Heart right ventricle (tissue), 16 donors: Measurements from ENCODE around the gene HLF. TPM values are rescaled to one million over a fixed set of nuclear protein-coding genes. Genes with fewer than 3 reads are reported as not detected.

Source experiments
- ATAC-seq, 8 donors: fragments of 200-7000 bp; cut with Tn5 transposase; one replicate each; pipeline ENCODE4 v1.9.1; 2020; ENCODE audit warnings: mild to moderate bottlenecking in 8 of 8, moderate library complexity in 8 of 8, moderate number of reproducible peaks in 1 of 8
- DNase-seq, 2 donors: peaks; one replicate each; pipeline ENCODE4 v3.0.0-alpha.2; 2020
- H3K27ac ChIP-seq, 10 donors: fragments of 200-600 bp; sonication (generic) in 2 of 10; one replicate each; pipeline versions ENCODE4 v1.5.0 to v1.8.0; 2020 to 2022; ENCODE audit warnings: mild to moderate bottlenecking in 3 of 10
- H3K27me3 ChIP-seq, 7 donors: fragments of 200-600 bp; one replicate each; pipeline ENCODE4 v1.8.0; 2021 to 2022; ENCODE audit warnings: mild to moderate bottlenecking in 2 of 7
- H3K36me3 ChIP-seq, 9 donors: fragments of 200-600 bp; sonication (generic) in 1 of 9; one replicate each; pipeline versions ENCODE4 v1.5.0 to v1.8.0; 2020 to 2022; ENCODE audit warnings: mild to moderate bottlenecking in 2 of 9
- H3K4me1 ChIP-seq, 9 donors: fragments of 200-600 bp; sonication (generic) in 1 of 9; one replicate each; pipeline versions ENCODE4 v1.5.0 to v1.8.0; 2020 to 2022; ENCODE audit warnings: mild to moderate bottlenecking in 4 of 9
- H3K4me3 ChIP-seq, 10 donors: fragments of 200-600 bp; sonication (generic) in 2 of 10; one replicate each; pipeline versions ENCODE4 v1.5.0 to v1.8.0; 2020 to 2022; ENCODE audit warnings: mild to moderate bottlenecking in 7 of 10, moderate library complexity in 2 of 10
- H3K9me3 ChIP-seq, 11 donors: fragments of 200-600 bp in 10 of 11; sonication (generic) in 2 of 11; one replicate each; pipeline versions ENCODE4 v1.5.0 to v1.8.0; 2013 to 2022; ENCODE audit warnings: mild to moderate bottlenecking in 2 of 11, control low read depth in 1 of 11, moderate library complexity in 1 of 11
- WGBS, 2 donors: extraction: QIAGEN DNeasy Blood & Tissue Kit; methylation state at CpG; one replicate each; pipeline ENCODE4 v1.1.7; 2013; ENCODE audit warnings: inconsistent platforms in 1 of 2; 5-methylcytosine and 5-hydroxymethylcytosine counted together
- intact Hi-C, 10 donors: fragments of 100-400 bp; cut with DNase I; formaldehyde crosslinking; loops; one replicate each; pipeline versions ENCODE4 v1.11.1 to v1.14.2; 2022
- polyA plus RNA-seq, 2 donors: library from polyadenylated mRNA; stranded (reverse); fragments of 200-250 nt; gene quantifications; one replicate each; pipeline ENCODE4 v1.2.3, GENCODE V29; 2013
- total RNA-seq, 10 donors: library from RNA; stranded (reverse); fragmentation: NEBNext Ultra II Directional in 3 of 10; extraction: Animal tissue kit (Norgen Biotek cat#: 25700) in 3 of 10; gene quantifications; one replicate each; pipeline versions ENCODE4 v1.2.1 to v1.2.4, GENCODE V29; 2021 to 2023
- TF ChIP-seq, protein P1 (sequence below), 9 donors: fragments of 200-600 bp; sonication (generic) in 2 of 9; IDR thresholded peaks; one replicate each; pipeline versions ENCODE4 v1.5.0 to v1.8.0; 2021 to 2022; ENCODE audit warnings: antibody characterized with exemption in 9 of 9, mild to moderate bottlenecking in 5 of 9, moderate library complexity in 1 of 9
- donor health status: Arrhythmogenic right ventricular cardiomyopathy.
- donor health status: ischemic (EF 13 %, LVEDD 7.1; RV severe dilation, severe dysfunction).
- donor health status: healthy with polysubstance abuse.
- donor health status: DM: no; HTN: yes; CAD: no.
- donor health status: DM: no; HTN: no; CAD: no.
- donor health status: ischemic (EF 25% LVEDD 6.9; RV normal size, moderate dysfunction).
- donor health status: ischemic (EF 25% LVEDD 5.7; RV mildly dilated, moderate dysfunction).
- donor health status: healthy.
- donor health status: DM: yes; HTN: yes; CAD: no.
- donor health status: Ischemic cardiomyopathy.
- donor health status: ischemic (EF 35%, LVEDD 5.7; RV mildly dilated, moderate dysfunction).
- donor health status: nonischemic (EF 11% LVEDD 7.7; RV severe dilation, severe dysfunction).
- donor health status: DM: yes; HTN: yes; CAD: no.
- donor health status: PGD.
- donor health status: ischemic (EF 29% LVEDD 5.4; RV normal size, mild dysfunction).
- donor health status: nonischemic (EF 23%, LVEDD 6.1; RV moderate dilation, normal function).

The HLF gene
- total and polyA plus RNA-seq, 12 donors, result 4.1 to 42.5 (median 30.1) TPM

- peaks cover 0 to 39% (median 0%) of the 10 kb centered on the region in 9 donors for H3K36me3 ChIP-seq
- no peak overlapping the region for H3K27ac ChIP-seq
- no peaks in the 10 kb centered on the region for H3K9me3 ChIP-seq
- 96 to 97% methylated on average over 7 of the region's 7 CpGs for WGBS, 2 donors
- ATAC-seq (no peak), DNase-seq (no peak)
- TF ChIP-seq, protein P1, sequence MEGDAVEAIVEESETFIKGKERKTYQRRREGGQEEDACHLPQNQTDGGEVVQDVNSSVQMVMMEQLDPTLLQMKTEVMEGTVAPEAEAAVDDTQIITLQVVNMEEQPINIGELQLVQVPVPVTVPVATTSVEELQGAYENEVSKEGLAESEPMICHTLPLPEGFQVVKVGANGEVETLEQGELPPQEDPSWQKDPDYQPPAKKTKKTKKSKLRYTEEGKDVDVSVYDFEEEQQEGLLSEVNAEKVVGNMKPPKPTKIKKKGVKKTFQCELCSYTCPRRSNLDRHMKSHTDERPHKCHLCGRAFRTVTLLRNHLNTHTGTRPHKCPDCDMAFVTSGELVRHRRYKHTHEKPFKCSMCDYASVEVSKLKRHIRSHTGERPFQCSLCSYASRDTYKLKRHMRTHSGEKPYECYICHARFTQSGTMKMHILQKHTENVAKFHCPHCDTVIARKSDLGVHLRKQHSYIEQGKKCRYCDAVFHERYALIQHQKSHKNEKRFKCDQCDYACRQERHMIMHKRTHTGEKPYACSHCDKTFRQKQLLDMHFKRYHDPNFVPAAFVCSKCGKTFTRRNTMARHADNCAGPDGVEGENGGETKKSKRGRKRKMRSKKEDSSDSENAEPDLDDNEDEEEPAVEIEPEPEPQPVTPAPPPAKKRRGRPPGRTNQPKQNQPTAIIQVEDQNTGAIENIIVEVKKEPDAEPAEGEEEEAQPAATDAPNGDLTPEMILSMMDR (IDR thresholded peaks at IDR 0.05), result no peak
- H3K4me1 ChIP-seq, result peaks cover 0 to 5% (median 0%) of the 10 kb centered on the region in 9 donors
- H3K27me3 ChIP-seq, result no peaks in the 10 kb centered on the region
- intact Hi-C loops, result no loop called here
- H3K4me3 ChIP-seq, result no peak overlapping the region
Measured at GRCh38 chr17:55323518-55324295, 58.9 kb downstream of the HLF start.

GRCh38 chr17:55324296-55324978 lies 59.7 kb downstream of the HLF start:
- TF ChIP-seq, protein P1 (IDR thresholded peaks at IDR 0.05), result no peak
- H3K27ac ChIP-seq, result no peak overlapping the region
- DNase-seq (no peak), ATAC-seq (no peak)
- H3K4me3 ChIP-seq, result no peak overlapping the region
- peaks cover 0 to 33% (median 0%) of the 10 kb centered on the region in 9 donors for H3K36me3 ChIP-seq
- no peaks in the 10 kb centered on the region for H3K9me3 ChIP-seq
- H3K27me3 ChIP-seq, result no peaks in the 10 kb centered on the region
- WGBS, 2 donors, result 91 to 92% methylated on average over 9 of the region's 9 CpGs
- H3K4me1 ChIP-seq, result peaks cover 0 to 5% (median 0%) of the 10 kb centered on the region in 9 donors
- intact Hi-C loops, result no loop called here

GRCh38 chr17:55325406-55325805 lies 60.6 kb downstream of the HLF start:
- ATAC-seq (no peak), DNase-seq (no peak)
- H3K9me3 ChIP-seq, result no peaks in the 10 kb centered on the region
- H3K4me3 ChIP-seq, result no peak overlapping the region
- H3K27ac ChIP-seq, result no peak overlapping the region
- H3K4me1 ChIP-seq, result peaks cover 0 to 5% (median 0%) of the 10 kb centered on the region in 9 donors
- H3K27me3 ChIP-seq, result no peaks in the 10 kb centered on the region
- H3K36me3 ChIP-seq, result peaks cover 0 to 26% (median 0%) of the 10 kb centered on the region in 9 donors
- TF ChIP-seq, protein P1 (IDR thresholded peaks at IDR 0.05), result no peak
- intact Hi-C loops, result no loop called here
- WGBS, 2 donors, result 57 to 75% methylated on average over 2 of the region's 2 CpGs

GRCh38 chr17:55326030-55326429 lies 61.3 kb downstream of the HLF start:
- H3K4me3 ChIP-seq, result no peak overlapping the region
- peaks cover 0 to 1% (median 0%) of the 10 kb centered on the region in 9 donors for H3K4me1 ChIP-seq
- intact Hi-C loops, result no loop called here
- WGBS, 2 donors, result 89 to 90% methylated on average over 7 of the region's 7 CpGs
- no peaks in the 10 kb centered on the region for H3K27me3 ChIP-seq
- TF ChIP-seq, protein P1 (IDR thresholded peaks at IDR 0.05), result no peak
- H3K36me3 ChIP-seq, result peaks cover 0 to 20% (median 0%) of the 10 kb centered on the region in 9 donors
- DNase-seq, result no peak
- no peak overlapping the region for H3K27ac ChIP-seq
- no peak for ATAC-seq
- no peaks in the 10 kb centered on the region for H3K9me3 ChIP-seq
